ENCODE measurements around the gene OTOGL.

DNA sequence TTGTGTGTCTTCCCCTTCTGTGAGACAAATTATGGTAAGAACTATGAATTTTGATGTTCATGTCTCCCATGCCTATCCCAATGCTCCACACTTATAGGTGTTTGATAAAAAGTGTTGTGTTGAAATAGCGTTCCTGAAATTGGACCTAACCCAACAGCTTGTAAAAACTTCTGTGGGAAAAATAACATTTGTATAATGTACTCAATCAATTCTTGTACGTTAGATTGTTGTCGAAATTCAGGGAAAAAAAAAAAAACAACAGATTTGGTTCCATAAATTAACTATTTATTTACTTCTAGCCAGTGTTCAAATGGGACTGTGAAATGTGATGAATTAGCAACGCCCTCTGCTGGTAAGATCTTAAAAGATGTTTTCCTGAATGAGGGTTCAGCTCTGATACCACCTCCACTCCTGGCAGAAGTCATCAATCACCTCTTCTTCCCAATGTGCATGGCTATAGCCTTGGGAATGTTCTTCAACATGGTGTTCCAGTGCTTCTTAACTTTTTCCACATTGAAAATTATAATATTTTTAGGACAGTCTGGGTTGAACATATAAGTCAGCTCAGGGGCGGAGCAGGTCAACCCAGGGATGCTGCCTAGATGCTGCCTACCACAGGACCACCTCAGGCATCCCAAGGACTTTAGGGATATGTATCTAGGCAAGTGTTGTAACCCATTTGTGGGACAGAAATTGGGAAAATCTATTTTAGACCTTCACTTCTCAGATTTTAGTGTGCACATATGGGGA, 170.6 kb downstream of the OTOGL start:
- TF ChIP-seq POLR2AphosphoS5 (IDR thresholded peaks at IDR 0.05; ENCODE audit: low read depth, low read length): no peak
- TF ChIP-seq, protein P1, sequence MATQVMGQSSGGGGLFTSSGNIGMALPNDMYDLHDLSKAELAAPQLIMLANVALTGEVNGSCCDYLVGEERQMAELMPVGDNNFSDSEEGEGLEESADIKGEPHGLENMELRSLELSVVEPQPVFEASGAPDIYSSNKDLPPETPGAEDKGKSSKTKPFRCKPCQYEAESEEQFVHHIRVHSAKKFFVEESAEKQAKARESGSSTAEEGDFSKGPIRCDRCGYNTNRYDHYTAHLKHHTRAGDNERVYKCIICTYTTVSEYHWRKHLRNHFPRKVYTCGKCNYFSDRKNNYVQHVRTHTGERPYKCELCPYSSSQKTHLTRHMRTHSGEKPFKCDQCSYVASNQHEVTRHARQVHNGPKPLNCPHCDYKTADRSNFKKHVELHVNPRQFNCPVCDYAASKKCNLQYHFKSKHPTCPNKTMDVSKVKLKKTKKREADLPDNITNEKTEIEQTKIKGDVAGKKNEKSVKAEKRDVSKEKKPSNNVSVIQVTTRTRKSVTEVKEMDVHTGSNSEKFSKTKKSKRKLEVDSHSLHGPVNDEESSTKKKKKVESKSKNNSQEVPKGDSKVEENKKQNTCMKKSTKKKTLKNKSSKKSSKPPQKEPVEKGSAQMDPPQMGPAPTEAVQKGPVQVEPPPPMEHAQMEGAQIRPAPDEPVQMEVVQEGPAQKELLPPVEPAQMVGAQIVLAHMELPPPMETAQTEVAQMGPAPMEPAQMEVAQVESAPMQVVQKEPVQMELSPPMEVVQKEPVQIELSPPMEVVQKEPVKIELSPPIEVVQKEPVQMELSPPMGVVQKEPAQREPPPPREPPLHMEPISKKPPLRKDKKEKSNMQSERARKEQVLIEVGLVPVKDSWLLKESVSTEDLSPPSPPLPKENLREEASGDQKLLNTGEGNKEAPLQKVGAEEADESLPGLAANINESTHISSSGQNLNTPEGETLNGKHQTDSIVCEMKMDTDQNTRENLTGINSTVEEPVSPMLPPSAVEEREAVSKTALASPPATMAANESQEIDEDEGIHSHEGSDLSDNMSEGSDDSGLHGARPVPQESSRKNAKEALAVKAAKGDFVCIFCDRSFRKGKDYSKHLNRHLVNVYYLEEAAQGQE (IDR thresholded peaks at IDR 0.05; ENCODE audit: insufficient read depth in 1 of 2, low read depth in 2 of 2, low read length in 2 of 2): no peak
